Retinal pigment epithelial cell (primary cell): ENCODE measurements around the gene KCTD14.
"Not testable (repeated sequence)": the region's sequence is repeated elsewhere in the genome, so short reads cannot be mapped to it uniquely, and the experiment has no call there.

Experiments used
- DNase-seq: peaks from one replicate; pipeline ENCODE4 v3.0.0-alpha.2; 2010; ENCODE audit warnings: low read depth
- H3K4me3 ChIP-seq: 2 replicates; pipeline ENCODE4 v1.5.1; 2011; ENCODE audit warnings: mild to moderate bottlenecking, low read length, control low read depth, moderate library complexity
- TF ChIP-seq, protein P1 (sequence below): conservative IDR thresholded peaks from 2 replicates; pipeline ENCODE4 v1.5.1; 2011; ENCODE audit warnings: low read depth, low read length, control low read depth, inconsistent platforms

Gene KCTD14

DNA sequence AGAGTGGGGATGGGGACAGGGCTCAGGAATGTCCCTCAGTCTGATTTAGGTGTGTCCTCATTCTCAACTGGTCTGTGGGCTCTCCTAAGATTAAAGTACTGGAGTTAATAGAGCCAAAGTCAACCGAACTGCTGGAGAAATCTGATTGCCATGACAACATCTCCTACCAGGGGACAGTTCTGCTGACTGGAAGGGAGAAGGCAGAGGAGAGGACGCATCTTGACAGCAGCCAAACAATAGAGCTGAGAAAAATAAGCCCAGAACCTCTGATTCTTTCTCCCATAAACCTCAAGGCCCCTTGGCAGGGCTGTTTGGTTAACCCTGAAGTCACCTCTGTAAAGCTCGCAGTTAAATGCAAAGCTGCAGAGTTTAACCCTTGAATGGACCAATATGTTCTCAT lies 2.8 kb downstream of the KCTD14 start:
- DNase-seq, result no peak
- TF ChIP-seq, protein P1, sequence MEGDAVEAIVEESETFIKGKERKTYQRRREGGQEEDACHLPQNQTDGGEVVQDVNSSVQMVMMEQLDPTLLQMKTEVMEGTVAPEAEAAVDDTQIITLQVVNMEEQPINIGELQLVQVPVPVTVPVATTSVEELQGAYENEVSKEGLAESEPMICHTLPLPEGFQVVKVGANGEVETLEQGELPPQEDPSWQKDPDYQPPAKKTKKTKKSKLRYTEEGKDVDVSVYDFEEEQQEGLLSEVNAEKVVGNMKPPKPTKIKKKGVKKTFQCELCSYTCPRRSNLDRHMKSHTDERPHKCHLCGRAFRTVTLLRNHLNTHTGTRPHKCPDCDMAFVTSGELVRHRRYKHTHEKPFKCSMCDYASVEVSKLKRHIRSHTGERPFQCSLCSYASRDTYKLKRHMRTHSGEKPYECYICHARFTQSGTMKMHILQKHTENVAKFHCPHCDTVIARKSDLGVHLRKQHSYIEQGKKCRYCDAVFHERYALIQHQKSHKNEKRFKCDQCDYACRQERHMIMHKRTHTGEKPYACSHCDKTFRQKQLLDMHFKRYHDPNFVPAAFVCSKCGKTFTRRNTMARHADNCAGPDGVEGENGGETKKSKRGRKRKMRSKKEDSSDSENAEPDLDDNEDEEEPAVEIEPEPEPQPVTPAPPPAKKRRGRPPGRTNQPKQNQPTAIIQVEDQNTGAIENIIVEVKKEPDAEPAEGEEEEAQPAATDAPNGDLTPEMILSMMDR, result no peak
- no peak overlapping the region for H3K4me3 ChIP-seq

DNA sequence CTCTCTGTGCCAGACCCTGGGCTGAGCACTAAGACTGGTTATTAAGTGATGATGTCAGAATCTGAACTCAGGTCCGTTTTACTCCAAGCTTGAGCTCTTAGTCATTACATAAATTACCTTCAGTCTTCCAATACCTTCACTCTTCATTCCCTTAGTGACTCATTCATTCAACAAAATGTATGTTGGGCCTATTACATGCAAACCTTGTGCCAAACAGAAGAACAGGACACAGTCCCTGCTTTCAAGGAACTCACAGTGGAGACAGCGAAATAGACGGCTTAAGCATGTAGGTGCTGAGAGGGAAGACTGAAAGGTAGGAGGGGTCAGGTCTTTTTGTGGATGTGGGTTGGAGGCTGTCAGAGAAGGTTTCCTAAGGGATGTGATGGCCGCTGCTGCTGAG lies 3.3 kb downstream of the KCTD14 start:
- H3K4me3 ChIP-seq, result no peak overlapping the region
- TF ChIP-seq, protein P1, result no peak
- DNase-seq, result no peak

DNA sequence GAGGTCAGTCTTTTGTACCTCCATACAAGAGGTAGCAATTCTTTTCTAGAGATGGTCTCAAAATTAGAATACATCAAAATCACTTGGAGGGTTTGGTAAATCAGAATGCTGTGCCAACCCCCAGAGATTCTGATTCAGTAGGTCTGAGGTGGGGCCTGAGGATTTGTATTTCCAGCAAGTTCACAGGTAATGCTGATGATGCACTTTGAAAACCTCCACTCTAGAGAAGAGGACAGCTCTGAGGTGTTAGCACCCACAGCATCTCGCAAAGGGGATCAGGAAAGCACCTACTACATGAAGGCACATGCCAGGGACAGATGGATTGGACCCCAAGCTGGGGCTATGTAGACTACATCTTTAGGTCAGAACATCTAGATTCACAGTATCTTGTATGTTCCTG lies 7.2 kb downstream of the KCTD14 start:
- TF ChIP-seq, protein P1, result no peak
- H3K4me3 ChIP-seq, result no peak overlapping the region
- no peak for DNase-seq

DNA sequence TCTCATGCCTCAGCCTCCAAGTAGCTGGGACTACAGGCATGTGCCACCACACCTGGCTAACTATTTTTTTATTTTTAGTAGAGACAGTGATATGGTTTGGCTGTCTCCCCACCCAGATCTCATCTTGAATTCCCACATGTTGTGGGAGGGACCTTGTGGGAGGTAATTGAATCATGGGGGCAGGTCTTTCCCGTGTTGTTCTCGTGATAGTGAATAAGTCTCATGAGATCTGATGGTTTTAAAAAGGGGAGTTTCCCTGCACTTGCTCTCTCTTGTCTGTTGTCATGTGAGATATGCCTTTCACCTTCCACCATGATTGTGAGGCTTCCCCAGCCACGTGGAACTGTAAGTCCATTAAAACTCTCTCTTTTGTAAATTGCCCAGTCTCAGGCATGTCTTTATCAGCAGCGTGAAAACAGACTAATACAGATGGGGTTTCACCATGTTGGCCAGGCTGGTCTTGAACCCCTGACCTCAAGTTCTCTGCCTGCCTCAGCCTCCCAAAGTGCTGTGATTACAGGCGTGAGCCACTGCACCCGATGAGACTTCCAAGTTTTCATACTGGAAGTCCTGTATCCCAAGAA lies 8.0 kb downstream of the KCTD14 start:
- DNase-seq, H3K4me3 ChIP-seq: not testable (repeated sequence)

DNA sequence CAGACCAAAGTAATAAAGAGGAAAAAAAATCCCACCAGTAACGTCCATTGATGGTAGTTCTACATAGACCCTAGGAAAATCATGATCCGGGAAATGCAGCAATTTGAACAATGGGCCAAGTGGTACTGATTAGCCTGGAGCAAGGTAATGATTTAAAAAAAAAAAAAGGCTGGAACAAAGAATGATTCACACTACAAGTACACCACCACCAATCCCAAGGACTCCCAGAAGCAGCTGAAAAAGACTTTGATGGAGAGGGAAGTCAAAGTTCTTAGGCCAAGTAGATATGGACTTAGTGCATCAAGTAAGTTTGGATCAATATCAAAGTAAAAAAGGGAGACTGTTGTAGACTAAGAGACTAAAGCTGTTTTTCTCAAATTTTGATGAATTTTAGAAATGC lies 11.8 kb downstream of the KCTD14 start:
- TF ChIP-seq, protein P1, result no peak
- no peak overlapping the region for H3K4me3 ChIP-seq
- no peak for DNase-seq

DNA sequence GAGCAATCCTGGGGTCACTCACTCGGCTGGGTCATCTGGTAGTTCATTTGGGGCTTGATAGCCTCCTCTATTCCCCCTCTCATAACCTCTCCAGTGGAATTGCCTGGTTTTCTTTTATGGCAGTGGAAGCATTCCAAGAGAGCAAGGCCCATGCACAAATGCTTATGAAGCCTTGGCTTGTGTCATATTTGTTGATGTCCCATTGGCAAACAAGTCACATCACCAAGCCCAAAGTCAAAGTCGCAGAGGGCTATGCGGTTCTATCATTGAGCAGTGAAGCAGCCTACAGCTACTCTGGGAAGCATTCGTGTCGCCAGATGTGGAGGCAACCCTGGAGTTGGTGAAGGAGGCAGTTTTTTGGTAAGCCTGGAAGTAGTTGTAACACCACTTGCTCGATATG lies 12.3 kb downstream of the KCTD14 start:
- H3K4me3 ChIP-seq, result no peak overlapping the region
- TF ChIP-seq, protein P1, result no peak
- DNase-seq, result no peak

DNA sequence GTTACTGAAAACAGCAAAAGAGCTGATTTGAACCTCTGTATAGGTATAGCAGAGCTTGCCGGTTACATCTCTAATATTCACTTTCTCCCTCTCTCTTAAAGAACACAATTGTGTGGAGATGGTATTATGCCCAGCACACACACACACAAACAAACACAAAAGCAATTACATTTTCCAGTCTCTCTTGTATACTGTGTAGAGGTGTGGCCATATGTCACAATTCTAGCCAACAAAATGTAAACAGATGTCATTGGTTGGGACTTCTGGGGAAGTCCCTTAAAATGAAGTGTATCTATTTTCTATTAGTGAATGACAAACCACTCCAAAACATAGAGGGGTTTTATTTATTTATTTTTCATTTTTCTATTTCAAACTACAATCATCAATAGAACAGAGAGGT lies 12.8 kb downstream of the KCTD14 start:
- H3K4me3 ChIP-seq, result no peak overlapping the region
- no peak for DNase-seq
- TF ChIP-seq, protein P1, result no peak

DNA sequence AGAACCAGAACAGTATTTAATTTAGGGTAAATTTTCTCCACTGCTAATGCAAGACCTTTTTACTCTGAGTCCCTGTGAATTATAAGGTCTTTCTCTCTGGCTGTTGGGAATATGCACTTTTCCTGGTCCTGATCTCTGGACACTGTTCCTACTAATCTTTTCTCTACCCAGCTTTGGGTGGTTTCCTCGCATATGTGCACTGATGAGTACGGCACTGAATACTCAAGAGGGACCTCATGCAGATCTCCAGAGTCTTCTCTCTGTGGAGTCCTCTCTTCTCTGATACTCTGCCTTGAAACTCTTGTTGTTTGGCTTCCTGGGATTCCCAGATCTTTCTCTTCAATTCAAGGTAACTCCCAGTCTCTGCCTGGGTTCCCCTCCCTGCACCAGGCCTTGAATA lies 14.0 kb downstream of the KCTD14 start:
- TF ChIP-seq, protein P1, result no peak
- no peak overlapping the region for H3K4me3 ChIP-seq
- no peak for DNase-seq
